ENCODE measurements around the gene HOXB5.

DNA sequence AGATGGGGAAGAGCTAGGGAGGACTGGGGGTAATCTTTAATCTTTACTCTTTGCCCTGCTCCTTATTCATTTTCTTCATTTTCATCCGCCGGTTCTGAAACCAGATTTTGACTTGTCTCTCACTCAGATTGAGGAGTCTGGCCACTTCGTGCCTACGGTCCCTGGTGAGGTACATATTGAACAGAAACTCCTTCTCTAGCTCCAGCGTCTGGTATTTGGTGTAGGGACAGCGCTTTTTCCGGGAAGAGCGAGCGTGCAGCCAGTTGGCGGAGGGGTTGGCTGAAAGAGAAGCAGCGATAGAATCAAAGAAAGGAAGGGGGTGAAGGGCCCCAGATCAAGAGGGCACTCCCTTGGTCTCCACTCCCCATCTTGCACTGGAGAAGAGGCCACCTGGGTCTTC is 29.3 kb upstream of the HOXB5 start:
- TF ChIP-seq, protein P1, sequence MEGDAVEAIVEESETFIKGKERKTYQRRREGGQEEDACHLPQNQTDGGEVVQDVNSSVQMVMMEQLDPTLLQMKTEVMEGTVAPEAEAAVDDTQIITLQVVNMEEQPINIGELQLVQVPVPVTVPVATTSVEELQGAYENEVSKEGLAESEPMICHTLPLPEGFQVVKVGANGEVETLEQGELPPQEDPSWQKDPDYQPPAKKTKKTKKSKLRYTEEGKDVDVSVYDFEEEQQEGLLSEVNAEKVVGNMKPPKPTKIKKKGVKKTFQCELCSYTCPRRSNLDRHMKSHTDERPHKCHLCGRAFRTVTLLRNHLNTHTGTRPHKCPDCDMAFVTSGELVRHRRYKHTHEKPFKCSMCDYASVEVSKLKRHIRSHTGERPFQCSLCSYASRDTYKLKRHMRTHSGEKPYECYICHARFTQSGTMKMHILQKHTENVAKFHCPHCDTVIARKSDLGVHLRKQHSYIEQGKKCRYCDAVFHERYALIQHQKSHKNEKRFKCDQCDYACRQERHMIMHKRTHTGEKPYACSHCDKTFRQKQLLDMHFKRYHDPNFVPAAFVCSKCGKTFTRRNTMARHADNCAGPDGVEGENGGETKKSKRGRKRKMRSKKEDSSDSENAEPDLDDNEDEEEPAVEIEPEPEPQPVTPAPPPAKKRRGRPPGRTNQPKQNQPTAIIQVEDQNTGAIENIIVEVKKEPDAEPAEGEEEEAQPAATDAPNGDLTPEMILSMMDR (conservative IDR thresholded peaks at IDR 0.05; ENCODE audit: low read depth, low read length): no peak
- TF ChIP-seq EZH2 (IDR thresholded peaks at IDR 0.05; ENCODE audit: borderline replicate concordance, low read depth, low read length, poor library complexity, severe bottlenecking): no peak
